Transverse colon (tissue), 4 donors: ENCODE results near the gene ZNF738. TPM values are rescaled to one million over a fixed set of nuclear protein-coding genes. Genes with fewer than 3 reads are reported as not detected.
"Not testable (repeated sequence)": the region's sequence is repeated elsewhere in the genome, so short reads cannot be mapped to it uniquely, and the experiment has no call there.

ENCODE experiments used
- DNase-seq: peaks from one replicate; pipeline ENCODE4 v3.0.0-alpha.2; 2019
- H3K27ac ChIP-seq, 4 donors: fragments of 200-600 bp; sonication (generic); 2 replicates each; pipeline ENCODE4 v1.5.1; 2016 to 2018; ENCODE audit warnings: inconsistent platforms in 4 of 4
- H3K27me3 ChIP-seq: fragments of 200-600 bp; sonication (generic); 2 replicates; pipeline ENCODE4 v1.5.1; 2017; ENCODE audit warnings: inconsistent platforms
- H3K36me3 ChIP-seq, 4 donors: fragments of 200-600 bp; sonication (generic); 2 replicates each; pipeline ENCODE4 v1.5.1; 2017 to 2019; ENCODE audit warnings: inconsistent platforms in 4 of 4
- H3K4me1 ChIP-seq, 4 donors: fragments of 200-600 bp; sonication (generic); 2 replicates each; pipeline ENCODE4 v1.5.1; 2017 to 2020; ENCODE audit warnings: inconsistent platforms in 4 of 4
- H3K4me3 ChIP-seq, 4 donors: fragments of 200-600 bp; sonication (generic); 1 replicate in 1 of 4; 2 replicates in 3 of 4; pipeline versions ENCODE4 v1.5.1 to v1.6.1; 2017 to 2019; ENCODE audit warnings: inconsistent platforms in 4 of 4
- H3K9me3 ChIP-seq, 2 donors: fragments of 200-600 bp; sonication (generic); 2 replicates each; pipeline ENCODE4 v1.5.1; 2017 to 2019; ENCODE audit warnings: inconsistent platforms in 2 of 2
- CTCF ChIP-seq, 5 experiments: fragments of 200-600 bp in 3 of 5; fragments of 450-650 bp in 2 of 5; sonication (generic) in 3 of 5; IDR thresholded peaks; 1 replicate in 2 of 5; 2 replicates in 3 of 5; pipeline ENCODE4 v1.5.1; 2016 to 2017; ENCODE audit warnings: antibody characterized with exemption in 5 of 5, inconsistent platforms in 3 of 5, mild to moderate bottlenecking in 2 of 5, moderate library complexity in 1 of 5
- EP300 ChIP-seq: sonication (generic); formaldehyde crosslinking; IDR thresholded peaks from one replicate; pipeline ENCODE4 v1.6.1; 2017; ENCODE audit warnings: antibody characterized with exemption, low read depth
- POLR2A ChIP-seq: fragments of 450-650 bp; IDR thresholded peaks from one replicate; pipeline ENCODE4 v1.6.1; 2016; ENCODE audit warnings: antibody characterized with exemption, mild to moderate bottlenecking, moderate library complexity
- POLR2AphosphoS5 ChIP-seq, 3 donors: sonication (generic); formaldehyde crosslinking; IDR thresholded peaks; one replicate each; pipeline ENCODE4 v1.6.1; 2016; ENCODE audit warnings: antibody characterized with exemption in 3 of 3
- WGBS, 2 donors: methylation state at CpG; one replicate each; pipeline ENCODE4 v1.1.5; 2018; ENCODE audit warnings: low coverage in 1 of 2; 5-methylcytosine and 5-hydroxymethylcytosine counted together
- in situ Hi-C, 4 donors: fragments of 200-750 bp; cut with MboI; loops; one replicate each; pipeline versions ENCODE4 v1.15.0 to v1.15.1; 2017; ENCODE audit warnings: low sequenced_read_pairs in 3 of 4, low pct_ligation_motif_present in 1 of 4, low pct_unique_long_range_greater_than_20kb in 1 of 4
- intact Hi-C: fragments of 100-400 bp; cut with DNase I; formaldehyde crosslinking; loops from one replicate; pipeline ENCODE4 v1.15.1; 2023; ENCODE audit warnings: low total_unique reads
- total RNA-seq, 4 donors: library from RNA; depleted of rRNA; stranded (reverse); fragments of >200 nt; gene quantifications; one replicate each; pipeline ENCODE4 v1.1.0, GENCODE V29; 2016

The ZNF738 gene
- 1 to 10 TPM; 2.0 to 8.6 (median 5.9) TPM for total RNA-seq

GRCh38 chr19:21358768-21359451 lies at the start of gene ZNF738:
ZNF738 (plus strand) TSS chr19:21359000; CDS start chr19:21359141, 141 bp downstream.
- H3K4me1 ChIP-seq: peaks cover 0 to 10% (median 6%) of the 10 kb centered on the region in 4 donors
- H3K4me3 ChIP-seq: peak within 1 kb of the TSS; percentile 38 to 95 (median 70)
- no peak for TF ChIP-seq EP300
- peak; percentile 23 for TF ChIP-seq POLR2A
- no peak for TF ChIP-seq CTCF (IDR thresholded peaks at IDR 0.05)
- TF ChIP-seq POLR2AphosphoS5 (IDR thresholded peaks at IDR 0.05): peak; percentile 46 to 64 (median 47)
- peaks cover 0 to 10% (median 0%) of the 10 kb centered on the region in 4 donors for H3K36me3 ChIP-seq
- intact Hi-C loops: no loop called here
- no peaks in the 10 kb centered on the region for H3K27me3 ChIP-seq
- H3K27ac ChIP-seq: peak within 1 kb of the TSS; percentile 85 to 91 (median 89)
- 0% methylated on average over 2 to 36 of the region's 36 CpGs for WGBS, 2 donors
- H3K9me3 ChIP-seq: no peaks in the 10 kb centered on the region
- DNase-seq: peak; percentile 92
- in situ Hi-C loops: no loop called here

GRCh38 chr19:21312807-21313206 lies 46.0 kb upstream of the ZNF738 start:
- Histone ChIP-seq H3K4me1 (peaks cover 0 to 14% (median 0%) of the 10 kb centered on the region in 4 donors), H3K36me3 (peaks cover 0 to 23% (median 5%) of the 10 kb centered on the region in 4 donors)
- intact Hi-C loops, H3K9me3 ChIP-seq, H3K4me3 ChIP-seq, H3K27me3 ChIP-seq, DNase-seq, in situ Hi-C loops, H3K27ac ChIP-seq: not testable (repeated sequence)
- 97 to 100% methylated on average over 2 of the region's 2 CpGs for WGBS, 2 donors

GRCh38 chr19:21314676-21315075 lies 44.1 kb upstream of the ZNF738 start:
- Histone ChIP-seq H3K36me3 (peaks cover 0 to 11% (median 2%) of the 10 kb centered on the region in 4 donors), H3K9me3 (no peaks in the 10 kb centered on the region), H3K4me1 (peaks cover 0 to 14% (median 1%) of the 10 kb centered on the region in 4 donors), H3K4me3 (no peak overlapping the region), H3K27ac (peak overlapping the region in 3 of 4 donors; percentile 7 to 40 (median 39)), H3K27me3 (no peaks in the 10 kb centered on the region)
- 74 to 78% methylated on average over 1 of the region's 1 CpG for WGBS, 2 donors
- in situ Hi-C loops (no loop called here), intact Hi-C loops (no loop called here)
- no peak for DNase-seq
- TF ChIP-seq POLR2A (no peak), EP300 (no peak), POLR2AphosphoS5 (IDR thresholded peaks at IDR 0.05) (peak in 2 of 3 donors; percentile 47 to 77), CTCF (IDR thresholded peaks at IDR 0.05) (no peak)

GRCh38 chr19:21317821-21318220 lies 41.0 kb upstream of the ZNF738 start:
- in situ Hi-C loops (no loop called here), intact Hi-C loops (no loop called here)
- WGBS, 2 donors: 64% methylated on average over 1 of the region's 1 CpG; no CpG with 5 or more reads in 1 of the 2 donors
- no peak for DNase-seq
- Histone ChIP-seq H3K27ac (no peak overlapping the region), H3K4me1 (peaks cover 0 to 14% (median 4%) of the 10 kb centered on the region in 4 donors), H3K9me3 (peaks cover 0 to 2% of the 10 kb centered on the region in 2 donors), H3K36me3 (peaks cover 0 to 19% (median 0%) of the 10 kb centered on the region in 4 donors), H3K4me3 (no peak overlapping the region), H3K27me3 (no peaks in the 10 kb centered on the region)
- TF ChIP-seq EP300: no peak

- Histone ChIP-seq H3K4me1 (peaks cover 0 to 5% (median 3%) of the 10 kb centered on the region in 4 donors), H3K36me3 (peaks cover 0 to 40% (median 0%) of the 10 kb centered on the region in 4 donors), H3K27me3 (no peaks in the 10 kb centered on the region), H3K4me3 (no peak overlapping the region), H3K9me3 (peaks cover 0 to 23% of the 10 kb centered on the region in 2 donors), H3K27ac (no peak overlapping the region)
- no peak for DNase-seq
- 67 to 87% methylated on average over 4 of the region's 4 CpGs for WGBS, 2 donors
- in situ Hi-C loops: no loop called here
- intact Hi-C loops: no loop called here
- TF ChIP-seq EP300 (no peak), POLR2A (no peak), CTCF (IDR thresholded peaks at IDR 0.05) (no peak), POLR2AphosphoS5 (IDR thresholded peaks at IDR 0.05) (no peak)
These were observed 37.7 kb upstream of the ZNF738 start for GRCh38 chr19:21321134-21321533.
